Measurements from ENCODE around the gene STARD13. TPM values are rescaled to one million over a fixed set of nuclear protein-coding genes. Genes with fewer than 3 reads are reported as not detected.

STARD13 gene
- total and polyA plus RNA-seq, 9 donors, result 7.2 to 31.5 (median 14.0) TPM

- TF ChIP-seq CTCF (IDR thresholded peaks at IDR 0.05) (no peak), POLR2A (IDR thresholded peaks at IDR 0.05) (no peak), EP300 (IDR thresholded peaks at IDR 0.05) (no peak)
- Histone ChIP-seq H3K27me3 (no peaks in the 10 kb centered on the region), H3K27ac (no peak overlapping the region), H3K36me3 (no peaks in the 10 kb centered on the region), H3K9me3 (no peaks in the 10 kb centered on the region), H3K4me3 (no peak overlapping the region), H3K4me1 (ENCODE audit: insufficient read depth) (peaks cover 11% of the 10 kb centered on the region)
- 88 to 95% (median 93%) methylated on average over 4 of the region's 4 CpGs for WGBS, 3 donors
- DNase-seq, result no peak
- intact Hi-C loops (cut with DNase I), result loop anchor here in 1 of 4 donors (10.0 kb wide), 1 partner anchor 407 kb away; no protein-coding TSS in a partner anchor
Observed at GRCh38 chr13:33128134-33128533, 157.4 kb downstream of the STARD13 start.

GRCh38 chr13:33127009-33127551, 158.5 kb downstream of the STARD13 start:
- WGBS, 3 donors, result 78 to 87% (median 86%) methylated on average over 14 of the region's 14 CpGs
- intact Hi-C loops (cut with DNase I), result loop anchor here in 1 of 4 donors (10.0 kb wide), 1 partner anchor 408 kb away; no protein-coding TSS in a partner anchor
- H3K27ac ChIP-seq, result no peak overlapping the region
- H3K9me3 ChIP-seq, result no peaks in the 10 kb centered on the region
- peaks cover 13% of the 10 kb centered on the region for H3K4me1 ChIP-seq (ENCODE audit: insufficient read depth)
- H3K36me3 ChIP-seq, result no peaks in the 10 kb centered on the region
- no peak overlapping the region for H3K4me3 ChIP-seq
- DNase-seq, result no peak
- TF ChIP-seq CTCF (IDR thresholded peaks at IDR 0.05) (no peak), POLR2A (IDR thresholded peaks at IDR 0.05) (no peak), EP300 (IDR thresholded peaks at IDR 0.05) (no peak)
- H3K27me3 ChIP-seq, result no peaks in the 10 kb centered on the region

DNA sequence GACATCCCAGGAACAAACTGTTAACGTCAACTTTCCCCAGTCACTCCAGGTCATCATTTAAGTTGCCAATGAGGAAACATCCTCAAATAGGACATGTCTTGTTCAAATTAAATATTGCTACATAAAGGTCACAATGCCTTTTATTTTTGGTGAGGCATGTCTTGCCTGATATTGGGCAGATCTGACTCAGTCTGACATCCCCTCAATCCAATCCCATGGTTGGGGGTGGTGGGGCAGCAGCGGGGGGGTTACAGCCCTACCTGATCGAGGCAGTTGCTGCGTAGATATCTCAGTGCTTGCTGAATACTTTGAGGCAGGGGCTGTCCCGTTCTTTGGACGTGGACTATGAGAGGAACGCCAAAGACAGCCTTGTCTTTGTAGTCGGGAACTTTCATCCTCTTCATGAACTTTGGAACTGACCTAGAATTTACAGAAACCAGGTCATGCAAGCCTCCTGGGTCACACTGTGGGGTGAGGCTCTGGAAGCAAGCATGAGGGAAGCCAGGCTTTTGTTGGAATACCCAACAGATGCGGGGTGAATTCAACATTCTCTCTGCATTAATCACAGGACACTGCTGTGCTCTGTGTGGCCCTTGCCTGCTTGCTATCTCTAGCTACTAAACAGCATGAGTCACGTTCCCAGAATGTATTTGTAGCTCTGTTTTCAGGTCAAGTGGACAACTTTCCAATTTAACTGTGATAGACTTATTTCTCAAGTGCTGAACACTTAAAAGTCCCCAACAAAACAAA, 159.6 kb downstream of the STARD13 start:
- H3K4me1 ChIP-seq (ENCODE audit: insufficient read depth), result peaks cover 13% of the 10 kb centered on the region
- no peak overlapping the region for H3K4me3 ChIP-seq
- H3K9me3 ChIP-seq, result no peaks in the 10 kb centered on the region
- intact Hi-C loops (cut with DNase I), result loop anchor here in 1 of 4 donors (10.0 kb wide), 1 partner anchor 409 kb away; no protein-coding TSS in a partner anchor
- DNase-seq, result peak; percentile 59 to 77 (median 73)
- TF ChIP-seq POLR2A (IDR thresholded peaks at IDR 0.05) (no peak), EP300 (IDR thresholded peaks at IDR 0.05) (no peak), CTCF (IDR thresholded peaks at IDR 0.05) (no peak)
- H3K27ac ChIP-seq, result peak overlapping the region in 1 of 2 donors; percentile 55
- WGBS, 3 donors, result 8 to 19% (median 9%) methylated on average over 10 of the region's 10 CpGs
- no peaks in the 10 kb centered on the region for H3K36me3 ChIP-seq
- no peaks in the 10 kb centered on the region for H3K27me3 ChIP-seq

GRCh38 chr13:33123066-33123859, 162.3 kb downstream of the STARD13 start:
- TF ChIP-seq CTCF (IDR thresholded peaks at IDR 0.05) (no peak), POLR2A (IDR thresholded peaks at IDR 0.05) (no peak), EP300 (IDR thresholded peaks at IDR 0.05) (no peak)
- DNase-seq, result no peak
- 72 to 74% (median 74%) methylated on average over 7 of the region's 7 CpGs for WGBS, 3 donors
- Histone ChIP-seq H3K4me3 (no peak overlapping the region), H3K9me3 (no peaks in the 10 kb centered on the region), H3K4me1 (ENCODE audit: insufficient read depth) (peaks cover 13% of the 10 kb centered on the region), H3K36me3 (no peaks in the 10 kb centered on the region), H3K27ac (no peak overlapping the region), H3K27me3 (no peaks in the 10 kb centered on the region)
- intact Hi-C loops (cut with DNase I), result loop anchor here in 1 of 4 donors (10.0 kb wide), 1 partner anchor 412 kb away; no protein-coding TSS in a partner anchor
